MM.1S (cell line): Measurements from ENCODE around the gene WDR88.

Source experiments
- CTCF ChIP-seq: fragments of 300-600 bp; sonication (generic); IDR thresholded peaks from 2 replicates; pipeline ENCODE4 v1.5.1; 2016; ENCODE audit warnings: antibody characterized with exemption, low read length, mixed read lengths
- EZH2phosphoT487 ChIP-seq: fragments of 300-600 bp; sonication (generic); IDR thresholded peaks from 2 replicates; pipeline ENCODE4 v1.6.1; 2018; ENCODE audit warnings: antibody characterized with exemption, low read length

GRCh38 chr19:33215438-33216197 lies 83.7 kb downstream of the WDR88 start:
- no peak for TF ChIP-seq CTCF
- TF ChIP-seq EZH2phosphoT487 = no peak
